ENCODE measurements around the gene CYSRT1.
A peak's percentile ranks its signal among the peaks of the same experiment; 100 is the strongest.
"Not testable (repeated sequence)": the region's sequence is repeated elsewhere in the genome, so short reads cannot be mapped to it uniquely, and the experiment has no call there.

Gene CYSRT1

GRCh38 chr9:137227853-137228505 is 3.0 kb downstream of the CYSRT1 start:
- DNase-seq, result no peak

- DNase-seq, result no peak
Measured at GRCh38 chr9:137228506-137228967, 3.6 kb downstream of the CYSRT1 start.

- no peak for DNase-seq
Measured at GRCh38 chr9:137228968-137229896, 4.3 kb downstream of the CYSRT1 start.

- no peak for DNase-seq
Measured at GRCh38 chr9:137229903-137230704, 5.1 kb downstream of the CYSRT1 start.

GRCh38 chr9:137230705-137231371 is 5.9 kb downstream of the CYSRT1 start, which contains the start of gene SLC34A3:
TSS of gene SLC34A3 (plus strand) at chr9:137230901. CDS start at chr9:137231703, 802 bp downstream.
- DNase-seq, result no peak

- DNase-seq, result no peak
Measured at GRCh38 chr9:137231372-137232039, 6.5 kb downstream of the CYSRT1 start.

- no peak for DNase-seq
Measured at GRCh38 chr9:137232101-137232500, 7.1 kb downstream of the CYSRT1 start.

GRCh38 chr9:137232510-137232909 is 7.5 kb downstream of the CYSRT1 start:
- DNase-seq, result no peak

GRCh38 chr9:137233143-137233980 is 8.4 kb downstream of the CYSRT1 start:
- no peak for DNase-seq

GRCh38 chr9:137234055-137234697 is 9.2 kb downstream of the CYSRT1 start:
- DNase-seq, result no peak

GRCh38 chr9:137234758-137235423 is 9.9 kb downstream of the CYSRT1 start:
- DNase-seq, result no peak

- DNase-seq, result no peak
Measured at GRCh38 chr9:137235424-137236237, 10.7 kb downstream of the CYSRT1 start.

- DNase-seq, result peak; percentile 97
Measured at GRCh38 chr9:137236238-137236935, 11.4 kb downstream of the CYSRT1 start.

GRCh38 chr9:137236936-137237421 is 12.0 kb downstream of the CYSRT1 start:
- DNase-seq, result no peak

GRCh38 chr9:137237759-137238726 is 13.1 kb downstream of the CYSRT1 start:
- no peak for DNase-seq

GRCh38 chr9:137239541-137240200 is 14.7 kb downstream of the CYSRT1 start:
- DNase-seq, result not testable (repeated sequence)

Data from stimulated activated CD8-positive, alpha-beta memory T cell treated with anti-CD3 and anti-CD28 coated beads, Interleukin-4, amount 100 ng/mL, for 48 hours (primary cell).